ENCODE measurements around the gene AGBL4.

- TF ChIP-seq CTCF (IDR thresholded peaks at IDR 0.05) (no peak), POLR2A (IDR thresholded peaks at IDR 0.05) (no peak)
Observed at GRCh38 chr1:48903291-48903690, 1120.5 kb downstream of the AGBL4 start.
